Thoracic aorta (tissue), 2 donors: ENCODE results near the gene GAD2. TPM values are rescaled to one million over a fixed set of nuclear protein-coding genes. Genes with fewer than 3 reads are reported as not detected.

ENCODE experiments used
- ATAC-seq: fragments of 150-250 bp; one replicate; pipeline ENCODE4 v1.8.0; 2017; ENCODE audit warnings: low read depth; ENCODE audit not compliant: insufficient number of reproducible peaks, low FRiP score
- DNase-seq: peaks from one replicate; pipeline ENCODE4 v3.0.0-alpha.2; 2020; ENCODE audit warnings: low spot score
- H3K27ac ChIP-seq, 2 donors: fragments of 200-600 bp; sonication (generic); 1 replicate in 1 of 2; 2 replicates in 1 of 2; pipeline ENCODE4 v1.5.1; 2016; ENCODE audit warnings: mild to moderate bottlenecking in 2 of 2, moderate library complexity in 2 of 2
- H3K27me3 ChIP-seq: fragments of 200-600 bp; sonication (generic); replicated peaks from 2 replicates; pipeline ENCODE4 v1.6.0; 2016; ENCODE audit warnings: mild to moderate bottlenecking; ENCODE audit not compliant: insufficient read depth
- H3K36me3 ChIP-seq: fragments of 200-600 bp; sonication (generic); one replicate; pipeline ENCODE4 v1.5.1; 2016
- H3K4me1 ChIP-seq, 2 donors: fragments of 200-600 bp; sonication (generic); 1 replicate in 1 of 2; 2 replicates in 1 of 2; pipeline versions ENCODE4 v1.5.1 to v1.6.0; 2016; ENCODE audit warnings: low read depth in 2 of 2, mild to moderate bottlenecking in 1 of 2; ENCODE audit not compliant: control insufficient read depth in 1 of 2
- H3K4me3 ChIP-seq: fragments of 200-600 bp; sonication (generic); 2 replicates; pipeline ENCODE4 v1.5.1; 2016; ENCODE audit warnings: mild to moderate bottlenecking
- H3K9me3 ChIP-seq: fragments of 200-600 bp; sonication (generic); 2 replicates; pipeline ENCODE4 v1.5.1; 2016
- CTCF ChIP-seq: fragments of 200-600 bp; sonication (generic); IDR thresholded peaks from one replicate; pipeline ENCODE4 v1.5.1; 2019; ENCODE audit warnings: antibody characterized with exemption
- total RNA-seq, 2 donors: library from RNA; depleted of rRNA; stranded (reverse); fragments of >200 nt; gene quantifications; one replicate each; pipeline versions ENCODE4 v1.1.0 to v1.2.3, GENCODE V29; 2016

Gene GAD2
- total RNA-seq, 2 donors from 2014 or later: not detected

GRCh38 chr10:26251925-26252324, 35.4 kb downstream of the GAD2 start:
- ATAC-seq: no peak
- TF ChIP-seq CTCF: no peak
- Histone ChIP-seq H3K9me3 (no peaks in the 10 kb centered on the region), H3K4me1 (no peaks in the 10 kb centered on the region), H3K36me3 (no peaks in the 10 kb centered on the region), H3K27me3 (no peaks in the 10 kb centered on the region), H3K4me3 (no peak overlapping the region), H3K27ac (no peak overlapping the region)
- DNase-seq: no peak

- H3K4me1 ChIP-seq: no peaks in the 10 kb centered on the region
- no peaks in the 10 kb centered on the region for H3K36me3 ChIP-seq
- no peak for TF ChIP-seq CTCF
- DNase-seq: no peak
- no peak overlapping the region for H3K27ac ChIP-seq
- no peak for ATAC-seq
- H3K4me3 ChIP-seq: no peak overlapping the region
- H3K9me3 ChIP-seq: no peaks in the 10 kb centered on the region
- no peaks in the 10 kb centered on the region for H3K27me3 ChIP-seq
Measured at GRCh38 chr10:26254616-26255015, 38.0 kb downstream of the GAD2 start.

GRCh38 chr10:26259341-26259740, 42.8 kb downstream of the GAD2 start:
- ATAC-seq (no peak), DNase-seq (no peak)
- H3K9me3 ChIP-seq: no peaks in the 10 kb centered on the region
- no peaks in the 10 kb centered on the region for H3K27me3 ChIP-seq
- H3K4me1 ChIP-seq: no peaks in the 10 kb centered on the region
- no peak for TF ChIP-seq CTCF
- H3K36me3 ChIP-seq: no peaks in the 10 kb centered on the region
- no peak overlapping the region for H3K27ac ChIP-seq
- no peak overlapping the region for H3K4me3 ChIP-seq

- H3K36me3 ChIP-seq: no peaks in the 10 kb centered on the region
- H3K27me3 ChIP-seq: no peaks in the 10 kb centered on the region
- H3K4me1 ChIP-seq: peaks cover 0 to 3% of the 10 kb centered on the region in 2 donors
- H3K9me3 ChIP-seq: no peaks in the 10 kb centered on the region
- DNase-seq (no peak), ATAC-seq (no peak)
- H3K27ac ChIP-seq: no peak overlapping the region
- no peak for TF ChIP-seq CTCF
- H3K4me3 ChIP-seq: peak overlapping the region; percentile 55
Measured at GRCh38 chr10:26269754-26270153, 53.2 kb downstream of the GAD2 start.

GRCh38 chr10:26274391-26274790, 57.8 kb downstream of the GAD2 start:
- no peak for TF ChIP-seq CTCF
- no peak for ATAC-seq

More at GRCh38 chr10:26274391-26274790, 57.8 kb downstream of the GAD2 start:
- Histone ChIP-seq H3K36me3 (no peaks in the 10 kb centered on the region), H3K9me3 (no peaks in the 10 kb centered on the region), H3K27ac (no peak overlapping the region), H3K4me1 (no peaks in the 10 kb centered on the region), H3K4me3 (no peak overlapping the region), H3K27me3 (no peaks in the 10 kb centered on the region)
- DNase-seq: no peak
